ENCODE measurements around the gene BIN1. TPM values are rescaled to one million over a fixed set of nuclear protein-coding genes. Genes with fewer than 3 reads are reported as not detected.
A peak's percentile ranks its signal among the peaks of the same experiment; 100 is the strongest.

Gene BIN1
- polyA plus RNA-seq, 3 donors from 2014 or later: 110 to 169 (median 167) TPM

GRCh38 chr2:127049927-127050802, 56.8 kb downstream of the BIN1 start:
- Mint-ChIP-seq H3K27me3 (ENCODE audit: low read depth in 3 of 3) (peaks cover 0 to 10% (median 5%) of the 10 kb centered on the region in 3 donors), H3K9me3 (no peaks in the 10 kb centered on the region), H3K4me1 (peaks cover 17 to 33% of the 10 kb centered on the region in 2 donors), H3K27ac (peak overlapping the region in 1 of 6 donors; percentile 82), H3K4me3 (no peak overlapping the region), H3K36me3 (peaks cover 0 to 12% (median 6%) of the 10 kb centered on the region in 3 donors)
- DNase-seq: peak; percentile 46 to 59 (median 49)

GRCh38 chr2:127048969-127049897, 57.7 kb downstream of the BIN1 start:
- Mint-ChIP-seq H3K36me3 (peaks cover 0 to 12% (median 5%) of the 10 kb centered on the region in 3 donors), H3K4me1 (peaks cover 17 to 33% of the 10 kb centered on the region in 2 donors), H3K9me3 (no peaks in the 10 kb centered on the region), H3K27me3 (ENCODE audit: low read depth in 3 of 3) (peaks cover 0 to 10% (median 5%) of the 10 kb centered on the region in 3 donors), H3K4me3 (no peak overlapping the region), H3K27ac (peak overlapping the region in 1 of 6 donors; percentile 11)
- DNase-seq: no peak

- Mint-ChIP-seq H3K36me3 (peaks cover 0 to 12% (median 4%) of the 10 kb centered on the region in 3 donors), H3K27ac (no peak overlapping the region), H3K9me3 (no peaks in the 10 kb centered on the region), H3K27me3 (ENCODE audit: low read depth in 3 of 3) (peaks cover 0 to 7% (median 5%) of the 10 kb centered on the region in 3 donors), H3K4me1 (peaks cover 17 to 32% of the 10 kb centered on the region in 2 donors), H3K4me3 (no peak overlapping the region)
- no peak for DNase-seq
Observed at GRCh38 chr2:127048618-127048935, 58.4 kb downstream of the BIN1 start.

- Mint-ChIP-seq H3K27me3 (ENCODE audit: low read depth in 3 of 3) (peaks cover 0 to 7% (median 5%) of the 10 kb centered on the region in 3 donors), H3K27ac (peak overlapping the region in 1 of 6 donors; percentile 7), H3K9me3 (no peaks in the 10 kb centered on the region), H3K4me3 (no peak overlapping the region), H3K36me3 (peaks cover 0 to 10% (median 4%) of the 10 kb centered on the region in 3 donors), H3K4me1 (peaks cover 15 to 28% of the 10 kb centered on the region in 2 donors)
- DNase-seq: no peak
Observed at GRCh38 chr2:127047716-127048617, 59.0 kb downstream of the BIN1 start.

GRCh38 chr2:127047054-127047453, 59.9 kb downstream of the BIN1 start:
- no peak overlapping the region for H3K4me3 Mint-ChIP-seq
- H3K36me3 Mint-ChIP-seq: peaks cover 0 to 8% (median 4%) of the 10 kb centered on the region in 3 donors
- H3K27me3 Mint-ChIP-seq (ENCODE audit: low read depth in 3 of 3): peaks cover 0 to 10% (median 5%) of the 10 kb centered on the region in 3 donors
- no peaks in the 10 kb centered on the region for H3K9me3 Mint-ChIP-seq
- peaks cover 10 to 21% of the 10 kb centered on the region in 2 donors for H3K4me1 Mint-ChIP-seq
- no peak for DNase-seq
- no peak overlapping the region for H3K27ac Mint-ChIP-seq

GRCh38 chr2:127046579-127046978, 60.4 kb downstream of the BIN1 start:
- H3K4me1 Mint-ChIP-seq: peaks cover 10 to 20% of the 10 kb centered on the region in 2 donors
- peaks cover 0 to 10% (median 5%) of the 10 kb centered on the region in 3 donors for H3K27me3 Mint-ChIP-seq (ENCODE audit: low read depth in 3 of 3)
- H3K4me3 Mint-ChIP-seq: peak overlapping the region in 1 of 5 donors; percentile 49
- peaks cover 0 to 8% (median 4%) of the 10 kb centered on the region in 3 donors for H3K36me3 Mint-ChIP-seq
- DNase-seq: peak in 2 of 3 donors; percentile 23 to 28
- H3K27ac Mint-ChIP-seq: peak overlapping the region; percentile 29 to 73 (median 40)
- H3K9me3 Mint-ChIP-seq: no peaks in the 10 kb centered on the region

- H3K4me1 Mint-ChIP-seq: peaks cover 10 to 20% of the 10 kb centered on the region in 2 donors
- H3K4me3 Mint-ChIP-seq: no peak overlapping the region
- DNase-seq: no peak
- H3K27me3 Mint-ChIP-seq (ENCODE audit: low read depth in 3 of 3): peaks cover 0 to 10% (median 5%) of the 10 kb centered on the region in 3 donors
- peak overlapping the region in 3 of 6 donors; percentile 29 to 59 (median 49) for H3K27ac Mint-ChIP-seq
- H3K9me3 Mint-ChIP-seq: no peaks in the 10 kb centered on the region
- peaks cover 0 to 8% (median 4%) of the 10 kb centered on the region in 3 donors for H3K36me3 Mint-ChIP-seq
Observed at GRCh38 chr2:127045792-127046501, 61.0 kb downstream of the BIN1 start.

- no peak for DNase-seq
- no peak overlapping the region for H3K27ac Mint-ChIP-seq
- peaks cover 0 to 8% (median 4%) of the 10 kb centered on the region in 3 donors for H3K36me3 Mint-ChIP-seq
- no peaks in the 10 kb centered on the region for H3K9me3 Mint-ChIP-seq
- no peak overlapping the region for H3K4me3 Mint-ChIP-seq
- peaks cover 0 to 8% (median 5%) of the 10 kb centered on the region in 3 donors for H3K27me3 Mint-ChIP-seq (ENCODE audit: low read depth in 3 of 3)
- peaks cover 10 to 16% of the 10 kb centered on the region in 2 donors for H3K4me1 Mint-ChIP-seq
Observed at GRCh38 chr2:127044977-127045661, 61.8 kb downstream of the BIN1 start.

GRCh38 chr2:127044165-127044718, 62.7 kb downstream of the BIN1 start:
- Mint-ChIP-seq H3K4me1 (peaks cover 10 to 14% of the 10 kb centered on the region in 2 donors), H3K27ac (no peak overlapping the region), H3K27me3 (ENCODE audit: low read depth in 3 of 3) (peaks cover 0 to 11% (median 5%) of the 10 kb centered on the region in 3 donors), H3K36me3 (peaks cover 0 to 8% (median 4%) of the 10 kb centered on the region in 3 donors), H3K9me3 (no peaks in the 10 kb centered on the region), H3K4me3 (no peak overlapping the region)
- DNase-seq: no peak

GRCh38 chr2:127043367-127044164, 63.4 kb downstream of the BIN1 start:
- Mint-ChIP-seq H3K36me3 (peaks cover 0 to 8% (median 4%) of the 10 kb centered on the region in 3 donors), H3K27me3 (ENCODE audit: low read depth in 3 of 3) (peaks cover 0 to 11% (median 6%) of the 10 kb centered on the region in 3 donors), H3K4me1 (peaks cover 10 to 14% of the 10 kb centered on the region in 2 donors), H3K4me3 (no peak overlapping the region), H3K27ac (no peak overlapping the region), H3K9me3 (no peaks in the 10 kb centered on the region)
- no peak for DNase-seq

Data from immature natural killer cell (primary cell).